HG03460 (cell line): ENCODE measurements around the gene AQP2.

Experiments
- ATAC-seq: cut with Tn5 transposase; IDR thresholded peaks from one replicate; pipeline ENCODE4 v1.9.1; 2021; ENCODE audit not compliant: unreplicated experiment

The AQP2 gene

DNA sequence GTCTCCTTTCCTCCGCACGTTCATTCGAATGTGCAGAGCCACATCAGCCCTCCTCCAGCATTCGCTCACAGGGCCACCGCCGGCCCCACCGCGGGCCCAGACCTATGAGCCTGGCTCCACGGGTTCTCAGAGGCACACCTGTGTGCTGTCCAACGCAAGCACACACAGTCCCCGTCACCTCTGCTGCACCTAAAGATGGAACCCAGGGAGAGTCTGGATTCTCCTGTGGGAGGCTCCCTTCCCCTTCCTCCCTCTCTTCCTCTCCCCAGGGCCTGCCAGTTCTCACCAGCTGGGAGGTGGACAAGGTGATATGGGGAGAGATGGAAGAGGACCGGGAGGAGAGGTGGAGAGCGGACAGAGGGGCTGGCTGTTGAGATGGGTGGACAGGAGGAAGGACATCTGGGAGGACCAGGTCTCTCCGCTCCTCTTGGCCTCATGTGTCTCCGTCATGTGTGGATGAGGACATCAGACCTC is 17.3 kb downstream of the AQP2 start:
- no peak for ATAC-seq

DNA sequence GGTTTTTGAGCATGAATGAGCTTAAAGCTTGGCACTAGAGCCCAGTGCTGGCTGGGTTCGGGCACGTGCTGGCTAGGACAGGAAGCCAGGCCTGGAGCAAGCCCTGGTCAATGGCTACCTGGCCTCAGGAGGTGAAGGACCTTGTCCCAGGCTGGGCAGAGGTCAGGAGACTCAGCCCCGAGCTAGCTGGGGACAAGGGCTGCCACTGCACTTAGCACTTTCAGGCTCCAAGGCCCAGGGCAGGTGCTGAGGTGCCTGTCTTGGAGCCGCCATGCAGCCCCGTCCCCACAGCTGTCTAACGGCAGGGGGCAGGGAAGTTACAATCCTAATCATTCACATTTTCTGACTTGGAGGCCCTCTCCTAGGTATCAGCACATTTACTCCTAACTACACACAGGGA is 17.9 kb downstream of the AQP2 start:
- no peak for ATAC-seq

DNA sequence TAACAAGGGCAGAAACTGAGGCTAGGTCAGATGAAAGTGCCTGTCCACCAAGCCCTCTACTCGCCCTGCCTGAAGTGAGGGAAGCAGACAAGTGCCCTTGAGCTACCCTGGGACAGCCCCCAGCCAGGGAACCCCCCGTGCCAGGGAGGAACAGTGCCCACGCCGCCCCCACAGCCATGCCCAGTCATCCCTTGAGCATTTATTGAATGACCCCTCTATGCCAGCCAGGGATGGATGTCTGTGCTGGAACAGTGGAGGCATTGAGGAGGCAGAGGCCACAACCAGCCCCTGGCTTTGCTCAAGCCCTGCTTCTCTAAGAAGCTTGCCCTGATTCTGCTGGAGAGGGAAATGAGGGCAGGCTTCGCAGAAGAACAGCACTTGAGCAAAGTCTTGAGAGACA is 18.5 kb downstream of the AQP2 start:
- ATAC-seq: no peak

DNA sequence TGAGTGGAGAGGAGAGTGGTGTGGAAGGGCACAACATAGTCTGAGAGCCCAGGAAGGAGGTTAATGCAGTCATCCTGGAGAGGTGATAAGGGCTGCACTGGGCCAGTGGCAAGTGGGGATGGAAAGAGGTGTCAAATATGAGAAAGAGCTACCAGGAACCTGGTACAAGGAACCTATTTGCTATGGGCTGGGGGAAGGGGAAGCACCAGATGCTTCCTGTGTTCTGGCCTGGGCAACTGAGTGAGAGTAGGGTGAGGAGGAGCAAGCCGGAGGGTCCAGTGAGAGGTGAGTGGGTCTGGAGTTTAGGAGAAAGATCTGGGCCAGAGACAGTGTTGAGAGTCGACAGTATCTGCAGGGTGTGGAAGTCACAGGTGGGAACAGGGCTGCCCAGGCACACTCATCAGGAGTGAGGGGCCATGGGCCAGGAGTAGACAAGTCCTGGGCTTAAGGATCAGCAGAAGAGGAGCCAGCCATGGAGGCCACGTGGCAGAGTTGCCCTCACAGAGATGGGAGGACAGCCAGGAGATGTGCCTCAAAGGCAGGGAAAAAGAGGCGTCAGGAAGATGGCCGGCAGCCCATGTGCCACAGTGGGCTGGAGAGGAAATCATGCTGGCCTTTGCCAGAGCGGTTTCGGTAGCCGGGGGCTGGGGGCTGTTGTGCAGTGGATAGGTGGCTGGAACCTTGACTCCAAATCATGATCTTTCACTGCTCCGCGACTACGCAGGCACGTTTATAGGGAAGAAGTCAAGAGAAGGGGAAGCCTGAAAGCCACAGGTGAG is 19.3 kb downstream of the AQP2 start:
- no peak for ATAC-seq

DNA sequence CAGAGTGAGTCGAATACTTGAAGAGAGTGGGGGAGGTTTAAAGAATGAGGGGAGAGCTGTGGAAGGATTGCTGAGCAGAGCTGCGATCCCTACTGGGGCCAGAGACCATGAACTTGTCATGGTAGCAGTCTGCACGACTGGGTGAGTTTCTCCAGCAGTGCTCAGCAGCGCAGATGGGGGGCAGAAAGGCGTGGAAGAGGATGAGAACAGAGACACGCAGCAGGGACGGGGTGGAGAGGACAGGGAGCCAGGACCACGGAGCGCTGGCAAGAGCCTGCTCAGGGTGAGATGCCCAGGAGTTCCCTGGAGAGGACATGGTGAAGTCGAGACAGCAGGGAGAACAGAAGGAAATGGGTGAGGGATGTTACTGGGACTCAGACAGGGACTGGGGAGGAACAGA is 20.1 kb downstream of the AQP2 start:
- no peak for ATAC-seq

DNA sequence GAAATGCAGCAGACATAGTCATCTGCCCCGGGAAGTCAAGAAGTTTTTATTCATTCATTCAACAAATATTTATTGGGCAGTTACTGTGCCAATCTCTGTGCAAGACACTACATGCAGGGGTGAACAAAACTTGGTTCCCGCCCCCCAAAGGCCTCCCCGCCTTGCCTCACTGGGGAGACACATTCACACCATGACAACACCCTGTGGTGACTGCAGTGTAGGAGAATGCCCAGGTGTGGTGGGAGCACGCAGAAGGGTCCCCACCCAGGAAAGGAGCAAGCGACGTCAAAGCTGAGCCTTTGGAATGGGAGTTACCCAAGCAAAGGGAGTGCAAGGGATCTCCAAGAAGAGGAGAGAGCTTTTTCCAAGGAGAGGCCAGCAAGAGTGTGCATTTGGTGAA is 20.6 kb downstream of the AQP2 start:
- no peak for ATAC-seq

DNA sequence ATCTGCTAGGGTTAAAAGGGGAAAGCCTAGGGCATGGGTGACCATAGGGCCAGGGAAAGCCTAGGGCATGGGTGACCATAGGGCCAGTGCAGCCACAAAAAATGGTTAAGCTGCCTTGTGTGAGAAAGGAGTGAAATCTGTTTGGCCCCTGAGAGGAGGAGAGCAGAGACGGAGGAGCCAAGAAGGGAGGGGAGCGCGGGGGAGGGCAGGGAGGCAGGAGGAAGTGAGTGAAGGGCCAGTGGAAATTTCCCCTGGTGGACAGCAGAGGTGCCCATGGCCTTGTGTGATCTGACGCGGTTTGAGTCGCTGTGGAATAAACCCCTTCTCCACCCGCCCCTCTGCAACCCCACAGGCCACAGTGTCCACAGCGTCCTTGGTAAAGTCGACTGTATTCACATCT is 21.6 kb downstream of the AQP2 start:
- ATAC-seq: no peak

DNA sequence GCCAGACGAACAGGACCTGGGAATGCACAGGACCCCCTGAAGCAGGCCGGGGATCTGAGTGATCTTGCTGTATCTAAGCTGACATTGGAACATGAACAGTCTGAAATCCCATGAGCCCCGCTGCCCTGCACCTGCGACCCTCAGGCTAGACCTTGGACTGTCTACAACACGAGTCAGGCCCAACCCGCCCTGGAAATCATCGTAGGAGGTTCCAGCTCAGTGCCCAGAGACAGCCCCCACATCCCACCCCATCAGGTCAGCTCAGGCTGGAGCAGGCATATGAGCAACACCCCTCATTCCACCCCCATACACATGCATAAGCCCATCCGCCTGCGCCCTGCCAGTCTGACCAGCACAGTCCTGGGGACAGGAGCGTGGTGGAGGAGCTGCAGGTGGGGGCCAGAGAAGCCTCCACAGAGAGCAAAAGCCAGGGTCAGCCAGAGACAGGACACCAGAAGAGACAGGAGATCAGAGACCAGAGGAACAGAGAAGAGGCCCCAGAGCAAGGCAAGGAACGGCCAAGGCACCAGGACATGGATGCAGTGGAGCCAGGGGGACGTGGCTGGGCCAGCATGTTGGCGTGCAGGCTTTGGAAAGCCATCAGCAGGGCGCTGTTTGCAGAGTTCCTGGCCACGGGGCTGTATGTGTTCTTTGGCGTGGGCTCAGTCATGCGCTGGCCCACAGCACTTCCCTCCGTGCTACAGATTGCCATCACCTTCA is 22.3 kb downstream of the AQP2 start, which contains the start of gene AQP6:
AQP6 (plus strand) TSS at position 307 of the 720 bp plus-strand sequence; CDS start at position 534, 227 bp downstream.
- no peak for ATAC-seq

DNA sequence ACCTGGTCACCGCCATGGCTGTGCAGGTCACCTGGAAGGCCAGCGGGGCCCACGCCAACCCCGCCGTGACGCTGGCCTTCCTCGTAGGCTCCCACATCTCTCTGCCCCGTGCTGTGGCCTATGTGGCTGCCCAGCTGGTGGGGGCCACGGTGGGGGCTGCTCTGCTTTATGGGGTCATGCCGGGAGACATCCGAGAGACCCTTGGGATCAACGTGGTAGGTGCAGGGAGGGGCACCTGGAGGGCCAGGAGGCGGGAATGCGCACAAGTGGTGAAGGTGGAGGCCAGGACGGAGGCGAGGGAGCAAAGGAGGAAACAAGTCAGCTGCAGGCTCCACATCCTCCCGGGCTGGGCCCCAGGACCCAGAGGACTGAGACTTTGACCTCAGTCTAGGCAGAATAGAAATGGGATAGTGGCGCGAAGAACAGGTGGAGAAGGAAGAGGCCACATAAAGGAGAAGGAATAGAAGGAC is 22.9 kb downstream of the AQP2 start:
- ATAC-seq: no peak

DNA sequence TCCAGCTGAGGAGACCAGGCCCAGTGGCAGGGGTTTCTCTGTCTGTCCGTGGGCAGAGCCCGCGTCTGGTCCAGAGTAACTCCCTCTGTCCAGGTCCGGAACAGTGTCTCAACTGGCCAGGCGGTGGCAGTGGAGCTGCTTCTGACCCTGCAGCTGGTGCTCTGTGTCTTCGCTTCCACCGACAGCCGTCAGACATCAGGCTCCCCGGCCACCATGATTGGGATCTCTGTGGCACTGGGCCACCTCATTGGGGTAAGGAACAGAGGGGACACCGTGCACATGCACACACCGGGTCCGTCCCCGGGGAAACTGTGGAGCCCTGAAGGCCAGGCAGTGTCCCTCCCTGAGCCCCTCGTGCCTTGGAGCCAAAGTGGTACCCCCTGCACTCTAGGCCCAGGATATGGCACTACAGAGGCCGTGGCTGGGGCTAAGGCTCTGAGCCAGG is 23.7 kb downstream of the AQP2 start:
- no peak for ATAC-seq

DNA sequence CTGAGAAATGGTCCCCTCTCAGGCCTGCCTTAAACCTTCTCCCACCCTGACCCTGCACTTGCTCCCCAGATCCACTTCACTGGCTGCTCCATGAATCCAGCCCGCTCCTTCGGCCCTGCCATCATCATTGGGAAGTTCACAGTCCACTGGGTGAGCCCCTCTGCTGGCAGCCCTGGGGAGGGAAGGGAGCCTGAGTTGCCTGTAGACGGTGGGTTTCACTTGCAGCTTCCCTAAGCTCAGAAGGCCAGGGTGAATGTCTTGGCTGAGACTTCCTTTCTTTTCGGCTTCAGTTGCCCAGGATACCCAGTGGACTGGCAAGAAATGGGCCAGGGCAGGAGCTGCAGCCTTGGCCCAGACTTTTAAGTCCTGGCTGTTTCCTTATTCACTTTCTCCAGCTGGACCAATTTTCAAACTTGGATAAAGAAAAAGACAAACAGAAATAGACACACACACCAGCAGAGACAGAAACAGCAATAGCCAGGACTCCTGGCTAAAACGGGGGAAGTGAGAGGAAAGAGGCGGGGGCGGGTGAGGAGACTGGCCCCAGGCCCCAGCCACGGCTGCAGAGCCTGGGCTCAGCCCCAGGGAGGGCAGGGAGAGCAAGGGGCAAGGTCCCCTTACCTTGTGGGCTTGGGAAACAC is 24.3 kb downstream of the AQP2 start:
- ATAC-seq: no peak

DNA sequence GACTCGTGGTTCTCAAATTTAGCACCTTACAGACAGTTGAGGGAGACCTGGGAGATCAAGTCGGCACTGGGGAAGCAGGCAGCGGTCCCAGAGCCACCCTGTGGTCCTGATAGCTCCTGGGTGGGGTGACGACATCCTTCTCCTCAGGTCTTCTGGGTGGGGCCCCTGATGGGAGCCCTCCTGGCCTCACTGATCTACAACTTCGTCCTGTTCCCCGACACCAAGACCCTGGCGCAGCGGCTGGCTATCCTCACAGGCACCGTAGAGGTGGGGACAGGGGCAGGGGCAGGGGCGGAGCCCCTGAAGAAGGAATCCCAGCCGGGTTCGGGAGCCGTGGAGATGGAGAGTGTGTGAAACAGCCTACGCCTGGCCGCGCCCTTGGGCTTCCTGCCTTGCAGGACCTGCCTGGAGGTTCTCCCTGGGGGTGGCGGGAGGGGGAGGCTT is 24.8 kb downstream of the AQP2 start:
- ATAC-seq: no peak

DNA sequence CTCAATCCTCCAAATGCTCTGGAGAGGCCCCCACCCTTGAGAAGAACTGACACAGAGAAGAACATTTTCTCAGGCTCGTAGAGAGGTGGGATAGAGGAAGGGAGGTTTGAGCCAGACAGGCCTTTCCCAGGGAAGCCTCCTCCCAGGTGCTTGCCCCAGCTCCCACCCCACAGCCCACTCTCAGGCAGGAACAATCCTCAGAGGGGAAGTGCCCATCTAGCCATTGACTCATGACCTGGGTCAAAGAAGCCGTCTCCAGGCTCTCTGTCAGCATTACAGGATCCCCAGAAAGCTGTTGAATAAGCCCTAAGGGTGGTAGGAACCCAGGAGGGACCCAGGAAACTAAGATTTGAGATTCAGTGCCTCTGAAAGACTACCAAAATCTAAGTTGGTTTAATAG is 26.0 kb downstream of the AQP2 start:
- ATAC-seq: no peak

DNA sequence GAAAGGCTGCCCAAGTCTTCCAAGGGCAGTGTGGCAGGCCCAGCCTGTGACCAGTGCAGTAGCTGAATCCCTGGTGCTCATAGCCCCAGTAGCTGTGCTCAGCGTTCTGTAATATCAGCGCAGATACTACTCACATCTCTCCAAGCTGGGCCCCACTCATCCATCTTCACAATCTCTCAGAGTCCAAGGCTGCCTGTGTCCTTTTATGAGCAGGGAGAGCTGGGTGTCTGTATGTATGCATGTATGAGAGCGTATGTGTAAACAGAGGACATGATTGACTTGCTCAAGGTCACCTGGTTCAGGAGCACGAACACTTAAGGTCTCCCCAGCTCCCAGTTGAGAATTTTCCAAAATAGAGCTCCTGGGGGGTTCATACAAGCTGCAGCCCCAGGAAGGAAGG is 27.6 kb downstream of the AQP2 start:
- ATAC-seq: no peak

DNA sequence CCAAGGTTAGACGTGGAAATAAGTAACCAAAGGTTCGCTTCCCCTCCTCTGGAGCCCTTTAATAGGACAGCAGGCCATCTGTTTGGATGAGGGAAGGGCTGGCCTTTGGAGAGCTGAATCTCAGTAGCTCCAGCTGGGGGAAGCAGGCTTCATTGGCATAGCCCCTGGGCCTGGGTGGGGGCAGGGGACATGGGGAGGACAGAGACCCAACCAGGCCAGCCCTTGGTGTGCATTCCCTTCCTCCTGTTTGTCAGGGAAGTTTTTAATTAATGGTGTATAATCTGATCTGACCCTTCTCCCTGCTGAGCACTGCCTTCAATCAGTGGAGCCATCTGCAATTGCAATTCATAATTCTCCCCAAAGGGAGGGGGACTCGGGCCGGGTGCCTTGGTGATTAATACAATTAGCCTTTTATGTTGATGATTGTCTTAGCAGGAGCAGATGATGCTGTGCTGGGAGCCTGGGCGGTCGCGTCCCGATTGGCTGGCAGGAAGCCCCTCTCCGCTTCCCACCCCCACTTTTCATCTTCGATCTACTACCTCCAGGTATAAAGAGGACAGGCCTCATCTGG is 28.6 kb downstream of the AQP2 start:
- ATAC-seq: no peak

DNA sequence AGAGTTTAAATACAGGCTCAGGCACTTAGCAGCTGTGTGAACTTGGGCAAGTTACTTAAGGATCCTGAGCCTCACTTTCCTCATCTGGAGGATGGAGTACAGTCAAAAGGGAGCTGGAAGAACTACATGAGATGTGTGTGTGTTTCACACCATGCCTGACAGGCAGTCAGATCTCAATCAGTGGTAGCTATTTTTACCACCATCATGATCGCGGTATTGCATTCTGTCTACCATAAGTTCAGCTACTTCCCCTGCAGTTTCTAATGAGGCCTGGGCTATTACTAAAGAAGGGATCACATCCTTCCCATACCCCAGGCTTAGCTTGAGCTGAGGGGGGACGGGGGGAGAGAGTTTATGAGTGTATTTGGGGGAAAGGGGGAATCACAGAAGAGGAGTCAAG is 29.3 kb downstream of the AQP2 start:
- ATAC-seq: no peak

DNA sequence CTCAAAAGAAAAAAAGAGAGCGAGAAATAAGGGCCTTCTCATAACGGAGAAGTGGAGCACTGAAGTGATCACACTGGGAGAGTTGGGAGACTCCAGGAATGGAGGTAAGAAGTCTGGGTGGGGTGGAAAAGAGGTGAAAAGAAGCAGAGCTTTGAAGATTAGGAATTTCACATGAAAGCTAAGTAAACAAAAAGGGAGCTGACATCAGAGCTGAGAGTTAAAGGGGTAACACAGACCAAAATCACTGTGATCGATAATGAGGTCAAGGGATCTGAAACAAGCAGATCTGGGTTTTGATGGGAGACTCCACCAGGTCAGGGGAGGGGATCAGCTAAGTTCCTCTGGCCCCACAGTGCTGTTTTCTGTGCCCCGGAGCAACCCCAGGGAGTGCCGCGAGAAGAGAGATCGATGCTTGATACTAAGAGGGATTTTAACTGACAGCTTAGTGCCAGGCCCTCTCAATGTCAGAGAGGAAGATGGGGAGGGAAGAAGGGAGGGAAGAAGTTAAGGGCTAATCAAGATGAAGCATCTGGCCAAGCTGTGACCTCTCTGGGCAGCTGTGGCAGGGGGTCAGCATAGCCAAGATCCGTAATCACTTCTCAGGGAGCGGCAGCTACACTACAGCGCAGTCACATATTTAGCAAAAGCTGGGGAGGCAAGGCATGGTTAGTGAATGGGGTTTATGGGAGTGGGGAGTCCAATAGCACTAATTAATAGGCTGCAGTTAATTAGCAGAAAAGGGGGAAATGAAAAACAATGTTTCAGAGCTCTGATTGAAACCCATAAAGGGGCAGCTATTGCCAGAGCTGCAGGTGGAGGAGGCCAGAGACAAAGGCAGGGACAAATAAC is 30.2 kb downstream of the AQP2 start:
- ATAC-seq: no peak

DNA sequence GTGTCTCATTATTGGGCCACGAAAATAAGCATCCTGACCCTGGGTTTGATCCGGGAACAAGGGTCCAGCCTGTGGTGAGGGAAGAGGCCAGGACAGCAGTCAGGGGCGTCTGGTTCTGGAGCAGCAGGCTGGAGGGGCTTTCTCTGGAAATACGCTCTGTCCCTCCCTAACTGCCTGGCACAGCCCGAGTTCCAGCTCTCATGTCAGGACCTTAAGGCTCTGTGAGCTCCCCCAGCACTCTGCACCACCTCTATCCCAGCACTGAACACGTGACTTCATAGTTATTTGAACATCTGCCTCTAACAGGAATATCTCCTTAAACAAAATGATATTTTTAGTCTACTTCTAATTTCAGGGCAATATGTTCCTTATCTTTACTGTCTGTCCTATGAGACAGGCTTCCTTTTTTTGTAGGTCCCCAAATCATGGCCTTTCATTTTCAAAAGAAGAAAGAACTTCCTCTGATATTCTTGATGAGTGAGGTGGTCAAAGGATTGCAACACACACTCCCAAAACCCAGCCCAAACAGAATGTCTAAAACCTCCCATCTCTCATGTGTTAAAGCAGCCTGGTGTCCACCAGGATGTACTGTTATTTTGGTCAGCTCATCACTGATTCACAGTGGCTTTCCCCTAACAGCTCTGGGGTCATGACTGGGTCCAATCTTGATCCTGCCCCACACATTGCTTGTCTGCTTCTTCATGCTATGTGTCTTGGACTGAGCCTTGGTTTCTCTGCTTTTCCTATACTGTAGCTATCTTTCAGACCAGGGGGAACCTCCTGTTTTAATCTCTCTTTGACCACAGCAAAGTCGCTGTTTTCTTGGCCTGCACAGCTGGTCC is 31.9 kb downstream of the AQP2 start:
- no peak for ATAC-seq

DNA sequence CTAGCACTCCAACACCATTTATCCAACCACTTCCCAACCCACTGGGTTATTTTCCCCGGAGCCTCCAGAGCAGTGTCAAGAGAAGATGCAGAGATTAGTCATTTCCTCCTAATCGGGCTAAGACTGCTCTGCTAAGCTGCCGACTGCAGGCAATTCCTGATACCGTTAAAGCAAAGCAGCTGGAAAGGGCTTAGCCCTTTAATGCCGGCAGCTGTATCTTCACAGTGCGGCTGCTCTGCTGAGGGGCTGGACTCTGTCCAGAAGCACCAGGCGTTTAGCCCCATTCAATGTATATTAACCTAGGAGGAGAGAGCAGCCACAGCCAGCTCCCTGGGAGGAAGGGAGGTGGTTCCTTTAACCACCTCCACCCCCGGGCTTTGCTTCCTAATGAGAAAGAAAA is 33.4 kb downstream of the AQP2 start:
- ATAC-seq: no peak
